Measurements from ENCODE around the gene SIL1.

The SIL1 gene

DNA sequence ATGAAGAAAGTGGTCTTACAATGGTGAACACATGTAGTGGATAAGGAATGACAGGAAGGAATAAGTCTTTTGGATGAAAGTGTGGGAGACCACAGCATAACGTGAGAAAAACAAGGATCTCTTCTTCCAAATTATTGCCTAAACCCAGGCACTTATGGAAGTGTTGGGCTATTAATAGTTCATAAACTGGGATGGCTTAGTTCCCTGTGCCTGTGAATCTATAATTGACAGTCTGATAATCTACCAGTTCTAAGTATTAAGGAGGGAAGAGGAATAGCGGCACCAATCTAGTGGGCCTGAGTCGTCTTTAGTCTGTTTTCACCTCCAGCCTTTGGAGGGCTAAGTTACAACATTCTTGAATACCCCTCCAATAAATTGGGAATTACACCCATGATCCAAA is 283.8 kb downstream of the SIL1 start:
- no peak for DNase-seq (ENCODE audit: low read depth)

- DNase-seq (ENCODE audit: low read depth): no peak
Measured at GRCh38 chr5:138913773-138914172, 284.4 kb downstream of the SIL1 start.

GRCh38 chr5:138912093-138912492 is 286.1 kb downstream of the SIL1 start:
- no peak for DNase-seq (ENCODE audit: low read depth)

- no peak for DNase-seq (ENCODE audit: low read depth)
Measured at GRCh38 chr5:138911441-138911840, 286.7 kb downstream of the SIL1 start.

- no peak for DNase-seq (ENCODE audit: low read depth)
Measured at GRCh38 chr5:138910546-138911185, 287.5 kb downstream of the SIL1 start.

DNA sequence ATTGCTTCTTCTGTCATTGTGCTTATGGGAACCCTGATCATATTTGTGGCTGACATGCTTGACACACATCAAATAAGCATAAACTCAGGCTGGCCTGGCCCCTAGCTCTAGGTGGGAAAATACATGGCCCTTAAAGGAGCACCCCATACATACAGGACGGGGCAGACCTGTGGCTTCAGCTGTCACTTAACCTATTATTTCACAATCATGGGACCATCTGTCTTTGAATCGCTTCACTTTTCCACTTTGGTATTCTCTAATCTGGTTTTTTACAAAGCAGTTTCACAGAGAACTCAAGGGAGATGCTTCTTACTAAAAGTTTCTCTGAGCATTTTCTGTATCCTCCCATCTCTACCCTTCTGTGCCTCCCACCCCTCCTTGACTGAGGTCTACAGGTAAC is 288.4 kb downstream of the SIL1 start:
- DNase-seq (ENCODE audit: low read depth): no peak

- DNase-seq (ENCODE audit: low read depth): no peak
Measured at GRCh38 chr5:138905541-138905940, 292.6 kb downstream of the SIL1 start.

DNA sequence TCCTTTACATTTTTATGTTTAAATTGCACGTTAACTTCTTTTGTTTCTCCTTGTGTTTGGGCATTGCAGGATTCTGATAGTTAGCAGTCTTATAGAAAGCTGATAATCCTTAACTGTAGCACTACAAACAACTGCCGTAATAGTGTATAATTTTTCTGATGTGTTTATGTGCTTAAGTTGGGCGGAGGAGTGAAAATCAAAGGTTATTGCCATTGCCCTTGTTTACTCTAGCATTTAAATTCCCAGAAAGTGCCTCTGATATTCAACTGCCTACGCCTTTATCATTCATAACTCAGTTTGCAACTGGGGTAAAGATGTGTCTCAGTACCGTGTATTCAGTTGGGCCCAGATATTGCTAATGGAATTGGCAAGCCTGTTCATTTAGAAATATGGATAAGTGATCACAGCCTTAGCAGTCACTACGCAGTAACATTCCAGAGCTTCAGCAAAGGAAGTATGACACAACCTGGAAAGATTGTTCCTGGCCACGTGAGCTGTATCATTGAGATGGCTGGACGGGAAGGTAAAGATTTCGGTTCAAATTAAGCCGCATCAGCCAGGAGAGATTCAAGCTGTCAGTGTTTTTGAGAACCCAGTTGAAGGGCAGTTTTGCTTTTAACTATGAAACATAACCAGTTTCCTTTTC is 294.9 kb downstream of the SIL1 start:
- no peak for DNase-seq (ENCODE audit: low read depth)

DNA sequence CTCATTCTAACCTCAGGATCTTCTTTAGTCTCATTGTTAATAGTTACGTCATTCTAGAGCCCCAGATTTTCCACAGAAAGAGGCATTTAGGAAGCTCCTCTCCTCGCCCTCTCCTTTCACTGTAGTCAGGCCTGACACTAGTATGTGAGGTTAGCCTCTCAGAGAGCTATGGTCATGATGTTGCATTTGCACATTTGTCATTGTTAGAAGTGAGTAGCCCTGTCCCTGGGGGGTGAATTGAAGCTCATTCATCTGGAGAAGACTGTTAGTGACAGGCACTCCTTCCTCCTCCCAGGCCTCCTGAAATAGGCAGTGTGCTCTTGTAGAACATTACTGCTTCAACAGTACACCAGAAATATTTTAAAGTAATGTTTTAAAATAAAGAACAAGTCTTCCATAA is 296.5 kb downstream of the SIL1 start:
- DNase-seq (ENCODE audit: low read depth): no peak

DNA sequence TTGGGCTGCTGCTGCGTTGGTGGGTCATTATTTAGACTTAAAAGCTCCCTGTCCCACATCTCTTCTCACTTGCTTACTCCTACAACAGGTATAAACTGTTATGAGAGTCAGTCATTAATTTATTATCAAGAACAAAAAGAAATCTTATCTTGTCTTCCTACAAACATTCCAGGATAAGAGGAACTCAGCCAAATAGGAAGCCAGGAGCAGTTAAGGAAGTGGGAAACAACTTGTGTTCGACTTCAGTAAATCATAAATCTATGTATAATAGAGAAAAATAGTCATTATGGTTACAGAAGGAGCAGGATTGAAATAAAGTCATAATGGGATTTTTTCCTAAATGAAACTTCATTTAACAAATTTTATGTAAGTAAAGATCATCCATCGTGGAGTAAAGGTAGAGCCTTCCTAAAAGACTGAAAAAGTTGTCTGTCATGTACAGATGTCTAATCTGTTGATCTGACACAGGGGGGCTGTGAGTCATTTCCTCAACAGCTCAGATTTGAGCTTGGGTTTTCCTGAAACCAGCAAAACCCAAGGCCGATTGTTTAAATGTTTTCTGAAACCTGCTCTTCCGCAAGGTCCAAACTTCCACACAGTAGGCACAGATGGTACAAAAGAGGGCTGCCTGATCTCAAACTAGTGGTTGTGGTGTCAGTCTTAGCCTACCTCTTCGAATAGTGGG is 297.7 kb downstream of the SIL1 start:
- no peak for DNase-seq (ENCODE audit: low read depth)

- DNase-seq (ENCODE audit: low read depth): no peak
Measured at GRCh38 chr5:138898742-138899141, 299.4 kb downstream of the SIL1 start.

DNA sequence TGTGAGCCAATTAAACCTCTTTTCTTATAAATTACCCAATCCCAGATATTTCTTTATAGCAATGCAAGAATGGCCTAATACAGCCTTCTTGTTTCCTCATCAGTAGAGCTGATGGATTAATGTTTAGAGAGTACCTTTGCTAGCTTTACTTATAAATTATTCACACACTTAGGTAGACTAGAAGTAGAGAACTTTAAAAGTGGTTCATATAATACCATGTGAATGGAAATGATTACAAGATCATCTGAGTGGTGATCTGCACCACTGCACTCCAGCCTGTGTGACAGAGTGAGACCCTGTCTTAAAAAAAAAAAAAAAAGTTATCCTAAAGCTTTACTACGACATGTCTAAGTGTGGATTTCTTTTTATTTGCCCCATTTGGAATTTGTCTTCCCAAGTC is 299.9 kb downstream of the SIL1 start:
- no peak for DNase-seq (ENCODE audit: low read depth)

Measured in stimulated activated CD8-positive, alpha-beta memory T cell treated with anti-CD3 and anti-CD28 coated beads, Interleukin-12 subunit alpha, Interleukin-12 subunit beta, amount 100 ng/mL, for 1 hour (primary cell).